WTC11 (cell line): Measurements from ENCODE around the gene LILRB3. TPM values are rescaled to one million over a fixed set of nuclear protein-coding genes. Genes with fewer than 3 reads are reported as not detected.

Source experiments
- ATAC-seq: fragments of 200-7000 bp; cut with Tn5 transposase; 2 replicates; pipeline ENCODE4 v1.10.0; 2021; ENCODE audit warnings: mild to moderate bottlenecking, moderate library complexity
- CTCF ChIA-PET: fragments of 300-600 bp; sonication (Branson Sonifier 250); formaldehyde crosslinking; loops from one replicate; lab custom pipeline; 2021; ENCODE audit warnings: antibody characterized with exemption; lab: Charles Lee
- POLR2A ChIA-PET: fragments of 350-600 bp; sonication (Branson Sonifier 250); formaldehyde crosslinking; loops from one replicate; lab custom pipeline; 2021; ENCODE audit warnings: antibody characterized with exemption; lab: Charles Lee
- DNase-seq: peaks from one replicate; pipeline ENCODE4 v3.0.0; 2021; ENCODE audit warnings: low spot score
- H3K27ac Mint-ChIP-seq: 2 replicates; pipeline ENCODE4 v1.8.0; 2021; ENCODE audit warnings: mixed read lengths
- H3K27me3 Mint-ChIP-seq: 2 replicates; pipeline ENCODE4 v1.8.0; 2021; ENCODE audit warnings: low read depth, mild to moderate bottlenecking, moderate library complexity, mixed read lengths
- H3K36me3 Mint-ChIP-seq: 2 replicates; pipeline ENCODE4 v1.8.0; 2021; ENCODE audit warnings: mixed read lengths
- H3K4me1 Mint-ChIP-seq: 2 replicates; pipeline ENCODE4 v1.8.0; 2022; ENCODE audit warnings: mixed read lengths
- H3K4me3 Mint-ChIP-seq: 2 replicates; pipeline ENCODE4 v1.8.0; 2021; ENCODE audit warnings: mild to moderate bottlenecking, moderate library complexity, mixed read lengths
- H3K9me3 Mint-ChIP-seq: 2 replicates; pipeline ENCODE4 v1.8.0; 2021; ENCODE audit warnings: mixed read lengths
- ELF4 ChIP-seq: sonication (generic); formaldehyde crosslinking; IDR thresholded peaks from 2 replicates; pipeline ENCODE4 v1.8.1; 2022; ENCODE audit warnings: low read depth, mild to moderate bottlenecking, moderate library complexity, missing genetic modification reagents
- FOXJ3 ChIP-seq: sonication (generic); formaldehyde crosslinking; IDR thresholded peaks from 2 replicates; pipeline ENCODE4 v1.9.0; 2021; ENCODE audit warnings: missing genetic modification reagents, mild to moderate bottlenecking, borderline replicate concordance
- FOXK1 ChIP-seq: sonication (generic); formaldehyde crosslinking; IDR thresholded peaks from 2 replicates; pipeline ENCODE4 v1.8.0; 2022; ENCODE audit warnings: mild to moderate bottlenecking, moderate library complexity, missing genetic modification reagents
- FOXP1 ChIP-seq: sonication (generic); formaldehyde crosslinking; IDR thresholded peaks from 2 replicates; pipeline ENCODE4 v1.8.0; 2022; ENCODE audit warnings: missing genetic modification reagents, mild to moderate bottlenecking, moderate library complexity, borderline replicate concordance
- GRHL2 ChIP-seq: fragments of 250-450 bp; sonication (Bioruptor Pico); IDR thresholded peaks from 2 replicates; pipeline ENCODE4 v1.8.0; 2022; ENCODE audit warnings: mild to moderate bottlenecking, moderate library complexity; ENCODE audit not compliant: insufficient replicate concordance, severe bottlenecking
- GTF2I ChIP-seq: fragments of 250-450 bp; sonication (Bioruptor Pico); conservative IDR thresholded peaks from 2 replicates; pipeline ENCODE4 v1.4.0; 2021; ENCODE audit warnings: mild to moderate bottlenecking
- NR1H2 ChIP-seq: sonication (generic); formaldehyde crosslinking; IDR thresholded peaks from 2 replicates; pipeline ENCODE4 v1.9.0; 2021; ENCODE audit warnings: mild to moderate bottlenecking, moderate library complexity, missing genetic modification reagents
- OVOL2 ChIP-seq: fragments of 250-450 bp; sonication (Bioruptor Pico); IDR thresholded peaks from 2 replicates; pipeline ENCODE4 v1.9.0; 2021; ENCODE audit warnings: mild to moderate bottlenecking, borderline replicate concordance
- RORB ChIP-seq: fragments of 250-450 bp; sonication (Bioruptor Pico); IDR thresholded peaks from 2 replicates; pipeline ENCODE4 v1.9.0; 2021; ENCODE audit warnings: mild to moderate bottlenecking
- ZBTB43 ChIP-seq: sonication (generic); formaldehyde crosslinking; IDR thresholded peaks from 2 replicates; pipeline ENCODE4 v1.8.1; 2023; ENCODE audit warnings: mild to moderate bottlenecking, missing genetic modification reagents
- ZNF121 ChIP-seq: sonication (generic); formaldehyde crosslinking; IDR thresholded peaks from 2 replicates; pipeline ENCODE4 v1.8.0; 2023; ENCODE audit warnings: missing genetic modification reagents
- ZNF263 ChIP-seq: sonication (generic); formaldehyde crosslinking; IDR thresholded peaks from 2 replicates; pipeline ENCODE4 v1.8.1; 2022; ENCODE audit warnings: low read depth, mild to moderate bottlenecking, moderate library complexity, missing genetic modification reagents
- ZNF317 ChIP-seq: sonication (generic); formaldehyde crosslinking; IDR thresholded peaks from 2 replicates; pipeline ENCODE4 v1.8.1; 2023; ENCODE audit warnings: low read depth, mild to moderate bottlenecking, moderate library complexity, missing genetic modification reagents, borderline replicate concordance
- ZNF416 ChIP-seq: fragments of 250-450 bp; sonication (Bioruptor Pico); IDR thresholded peaks from 2 replicates; pipeline ENCODE4 v1.9.0; 2021; ENCODE audit warnings: mild to moderate bottlenecking, inconsistent platforms
- ZNF671 ChIP-seq: fragments of 250-450 bp; sonication (Bioruptor Pico); IDR thresholded peaks from 2 replicates; pipeline ENCODE4 v1.8.0; 2021; ENCODE audit warnings: mild to moderate bottlenecking
- ZSCAN18 ChIP-seq: fragments of 250-450 bp; sonication (Bioruptor Pico); IDR thresholded peaks from 2 replicates; pipeline ENCODE4 v2.1.2; 2022; ENCODE audit warnings: mild to moderate bottlenecking, moderate library complexity
- total RNA-seq: library from RNA; stranded (reverse); gene quantifications from 3 replicates; pipeline ENCODE4 v1.2.3, GENCODE V29; 2021
- TF ChIP-seq, protein P1 (sequence below): sonication (generic); formaldehyde crosslinking; IDR thresholded peaks from 2 replicates; pipeline ENCODE4 v1.8.0; 2023; ENCODE audit warnings: mild to moderate bottlenecking, missing genetic modification reagents
- TF ChIP-seq, protein P2 (sequence below): fragments of 250-450 bp; sonication (Bioruptor Pico); IDR thresholded peaks from 2 replicates; pipeline ENCODE4 v1.8.0; 2021; ENCODE audit warnings: mild to moderate bottlenecking
- TF ChIP-seq, protein P3 (sequence below): sonication (generic); formaldehyde crosslinking; IDR thresholded peaks from 2 replicates; pipeline ENCODE4 v1.8.1; 2022; ENCODE audit warnings: low read depth, mild to moderate bottlenecking, moderate library complexity, missing genetic modification reagents, borderline replicate concordance

The LILRB3 gene
- total RNA-seq, 1 experiment from 2014 or later: not detected

- TF ChIP-seq GRHL2 (no peak), GTF2I (CRISPR knock-in tag) (no peak), ZNF317 (no peak)
- TF ChIP-seq, protein P1, sequence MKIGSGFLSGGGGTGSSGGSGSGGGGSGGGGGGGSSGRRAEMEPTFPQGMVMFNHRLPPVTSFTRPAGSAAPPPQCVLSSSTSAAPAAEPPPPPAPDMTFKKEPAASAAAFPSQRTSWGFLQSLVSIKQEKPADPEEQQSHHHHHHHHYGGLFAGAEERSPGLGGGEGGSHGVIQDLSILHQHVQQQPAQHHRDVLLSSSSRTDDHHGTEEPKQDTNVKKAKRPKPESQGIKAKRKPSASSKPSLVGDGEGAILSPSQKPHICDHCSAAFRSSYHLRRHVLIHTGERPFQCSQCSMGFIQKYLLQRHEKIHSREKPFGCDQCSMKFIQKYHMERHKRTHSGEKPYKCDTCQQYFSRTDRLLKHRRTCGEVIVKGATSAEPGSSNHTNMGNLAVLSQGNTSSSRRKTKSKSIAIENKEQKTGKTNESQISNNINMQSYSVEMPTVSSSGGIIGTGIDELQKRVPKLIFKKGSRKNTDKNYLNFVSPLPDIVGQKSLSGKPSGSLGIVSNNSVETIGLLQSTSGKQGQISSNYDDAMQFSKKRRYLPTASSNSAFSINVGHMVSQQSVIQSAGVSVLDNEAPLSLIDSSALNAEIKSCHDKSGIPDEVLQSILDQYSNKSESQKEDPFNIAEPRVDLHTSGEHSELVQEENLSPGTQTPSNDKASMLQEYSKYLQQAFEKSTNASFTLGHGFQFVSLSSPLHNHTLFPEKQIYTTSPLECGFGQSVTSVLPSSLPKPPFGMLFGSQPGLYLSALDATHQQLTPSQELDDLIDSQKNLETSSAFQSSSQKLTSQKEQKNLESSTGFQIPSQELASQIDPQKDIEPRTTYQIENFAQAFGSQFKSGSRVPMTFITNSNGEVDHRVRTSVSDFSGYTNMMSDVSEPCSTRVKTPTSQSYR (CRISPR knock-in tag): no peak
Observed at GRCh38 chr19:54199401-54199800, 23.4 kb downstream of the LILRB3 start (continued).

- Mint-ChIP-seq H3K36me3 (peaks cover 44% of the 10 kb centered on the region), H3K9me3 (no peaks in the 10 kb centered on the region), H3K27ac (no peak overlapping the region; the same call in 1 of the 2 replicates), H3K27me3 (no peaks in the 10 kb centered on the region), H3K4me1 (peaks cover 27% of the 10 kb centered on the region), H3K4me3 (no peak overlapping the region)
- ChIA-PET POLR2A (no interaction called here), CTCF (interaction anchor here (1.0 kb wide), 1 partner anchor 17 kb away, joined by 3 read pairs; no protein-coding TSS in a partner anchor)
- ATAC-seq (no peak), DNase-seq (no peak)
- TF ChIP-seq NR1H2 (CRISPR knock-in tag) (no peak), RORB (CRISPR knock-in tag) (no peak), ZNF121 (CRISPR knock-in tag) (no peak), GRHL2 (no peak), ZSCAN18 (CRISPR knock-in tag) (no peak), ZNF416 (CRISPR knock-in tag) (no peak), OVOL2 (CRISPR knock-in tag) (no peak), ELF4 (CRISPR knock-in tag) (no peak), FOXK1 (CRISPR knock-in tag) (no peak), FOXP1 (CRISPR knock-in tag) (no peak), ZNF671 (CRISPR knock-in tag) (no peak), FOXJ3 (CRISPR knock-in tag) (no peak), ZNF263 (CRISPR knock-in tag) (no peak), ZNF317 (no peak), ZBTB43 (CRISPR knock-in tag) (no peak)
- TF ChIP-seq, protein P2, sequence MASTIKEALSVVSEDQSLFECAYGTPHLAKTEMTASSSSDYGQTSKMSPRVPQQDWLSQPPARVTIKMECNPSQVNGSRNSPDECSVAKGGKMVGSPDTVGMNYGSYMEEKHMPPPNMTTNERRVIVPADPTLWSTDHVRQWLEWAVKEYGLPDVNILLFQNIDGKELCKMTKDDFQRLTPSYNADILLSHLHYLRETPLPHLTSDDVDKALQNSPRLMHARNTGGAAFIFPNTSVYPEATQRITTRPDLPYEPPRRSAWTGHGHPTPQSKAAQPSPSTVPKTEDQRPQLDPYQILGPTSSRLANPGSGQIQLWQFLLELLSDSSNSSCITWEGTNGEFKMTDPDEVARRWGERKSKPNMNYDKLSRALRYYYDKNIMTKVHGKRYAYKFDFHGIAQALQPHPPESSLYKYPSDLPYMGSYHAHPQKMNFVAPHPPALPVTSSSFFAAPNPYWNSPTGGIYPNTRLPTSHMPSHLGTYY (CRISPR knock-in tag): no peak
- TF ChIP-seq, protein P3, sequence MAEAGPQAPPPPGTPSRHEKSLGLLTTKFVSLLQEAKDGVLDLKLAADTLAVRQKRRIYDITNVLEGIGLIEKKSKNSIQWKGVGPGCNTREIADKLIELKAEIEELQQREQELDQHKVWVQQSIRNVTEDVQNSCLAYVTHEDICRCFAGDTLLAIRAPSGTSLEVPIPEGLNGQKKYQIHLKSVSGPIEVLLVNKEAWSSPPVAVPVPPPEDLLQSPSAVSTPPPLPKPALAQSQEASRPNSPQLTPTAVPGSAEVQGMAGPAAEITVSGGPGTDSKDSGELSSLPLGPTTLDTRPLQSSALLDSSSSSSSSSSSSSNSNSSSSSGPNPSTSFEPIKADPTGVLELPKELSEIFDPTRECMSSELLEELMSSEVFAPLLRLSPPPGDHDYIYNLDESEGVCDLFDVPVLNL (CRISPR knock-in tag): no peak
Observed at GRCh38 chr19:54197121-54197520, 25.7 kb downstream of the LILRB3 start.
